Mucosa of rectum (tissue), 2 donors: ENCODE measurements around the gene CACNA1G.

ENCODE experiments used
- H3K27ac ChIP-seq, 2 donors: one replicate each; pipeline ENCODE4 v1.7.0; 2013; ENCODE audit warnings: inconsistent platforms in 2 of 2, low read depth in 2 of 2, low read length in 2 of 2
- H3K27me3 ChIP-seq, 2 donors: one replicate each; pipeline ENCODE4 v1.7.0; 2013; ENCODE audit warnings: low read length in 2 of 2; ENCODE audit not compliant: control insufficient read depth in 2 of 2, insufficient read depth in 2 of 2
- H3K36me3 ChIP-seq, 2 donors: one replicate each; pipeline ENCODE4 v1.7.0; 2013; ENCODE audit warnings: low read length in 2 of 2; ENCODE audit not compliant: control insufficient read depth in 2 of 2, insufficient read depth in 2 of 2
- H3K4me1 ChIP-seq, 2 donors: one replicate each; pipeline ENCODE4 v1.7.0; 2013; ENCODE audit warnings: low read length in 2 of 2, mild to moderate bottlenecking in 1 of 2; ENCODE audit not compliant: control insufficient read depth in 2 of 2, insufficient read depth in 2 of 2
- H3K4me3 ChIP-seq, 2 donors: one replicate each; pipeline ENCODE4 v1.7.0; 2013; ENCODE audit warnings: low read length in 2 of 2
- H3K9ac ChIP-seq, 2 donors: one replicate each; pipeline ENCODE4 v1.7.0; 2013; ENCODE audit warnings: low read length in 2 of 2, low read depth in 1 of 2, mild to moderate bottlenecking in 1 of 2
- H3K9me3 ChIP-seq, 2 donors: one replicate each; pipeline ENCODE4 v1.7.0; 2013; ENCODE audit warnings: low read length in 2 of 2; ENCODE audit not compliant: control insufficient read depth in 2 of 2
- donor health status: healthy.
- donor health status: Normal muscosa, but diverticular disease.

The CACNA1G gene

DNA sequence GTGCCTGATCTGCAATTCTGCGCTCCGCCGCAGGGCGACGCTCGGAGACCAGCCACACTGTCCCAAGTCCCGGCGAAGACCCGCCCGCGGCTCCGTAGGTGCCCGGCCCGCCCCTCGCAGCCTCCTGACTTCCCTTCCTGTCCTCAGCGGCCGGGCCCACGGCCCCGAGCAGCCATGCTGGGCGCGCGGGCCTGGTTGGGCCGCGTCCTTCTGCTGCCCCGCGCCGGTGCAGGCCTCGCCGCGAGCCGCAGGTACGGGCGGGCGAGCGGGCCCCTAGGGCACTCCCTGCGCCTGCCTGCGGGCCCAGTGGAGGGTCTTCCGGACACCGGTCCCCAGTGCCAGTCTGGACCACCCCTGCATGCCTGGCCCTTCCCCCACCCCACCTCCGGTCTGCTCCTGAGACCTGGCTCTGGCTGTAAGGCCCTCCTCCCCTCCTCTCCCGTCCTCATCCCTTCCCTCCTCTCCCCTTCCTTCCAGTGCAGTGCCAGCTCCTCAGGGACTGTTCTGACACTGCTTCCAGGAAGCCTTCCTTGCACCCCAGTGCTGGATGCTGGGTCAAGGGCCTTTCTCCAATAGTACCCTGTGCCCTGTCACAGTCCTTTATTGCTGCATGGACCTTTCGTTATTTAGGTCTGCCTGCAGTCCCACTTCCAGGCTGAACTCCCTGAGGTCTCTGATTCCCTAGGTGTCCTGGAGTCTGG, 13.3 kb upstream of the CACNA1G start, which contains the start of gene SPATA20:
Gene SPATA20, plus strand, starts transcription at position 140 of the 701 bp plus-strand sequence. Its CDS starts 35 bp downstream, at position 175.
- Histone ChIP-seq H3K9me3 (no peaks in the 10 kb centered on the region), H3K4me1 (peaks cover 32 to 48% of the 10 kb centered on the region in 2 donors), H3K4me3 (peak within 1 kb of the TSS; percentile 55 to 79), H3K36me3 (peaks cover 0 to 8% of the 10 kb centered on the region in 2 donors), H3K9ac (peak within 1 kb of the TSS; percentile 65 to 89), H3K27me3 (no peaks in the 10 kb centered on the region), H3K27ac (peak within 1 kb of the TSS; percentile 81 to 84)

- H3K9me3 ChIP-seq: no peaks in the 10 kb centered on the region
- peak overlapping the region; percentile 81 to 84 for H3K27ac ChIP-seq
- peak overlapping the region; percentile 65 to 89 for H3K9ac ChIP-seq
- H3K4me1 ChIP-seq: peaks cover 27 to 43% of the 10 kb centered on the region in 2 donors
- peak overlapping the region; percentile 55 to 79 for H3K4me3 ChIP-seq
- no peaks in the 10 kb centered on the region for H3K27me3 ChIP-seq
- peaks cover 0 to 8% of the 10 kb centered on the region in 2 donors for H3K36me3 ChIP-seq
Measured at GRCh38 chr17:50547736-50548083, 12.8 kb upstream of the CACNA1G start.

- H3K27me3 ChIP-seq: no peaks in the 10 kb centered on the region
- H3K27ac ChIP-seq: no peak overlapping the region
- H3K4me1 ChIP-seq: peaks cover 16 to 32% of the 10 kb centered on the region in 2 donors
Measured at GRCh38 chr17:50548831-50549230, 11.7 kb upstream of the CACNA1G start.

GRCh38 chr17:50549256-50549941, 11.1 kb upstream of the CACNA1G start:
- Histone ChIP-seq H3K27ac (no peak overlapping the region), H3K4me1 (peaks cover 12 to 26% of the 10 kb centered on the region in 2 donors), H3K9ac (no peak overlapping the region), H3K27me3 (no peaks in the 10 kb centered on the region), H3K9me3 (no peaks in the 10 kb centered on the region), H3K4me3 (no peak overlapping the region), H3K36me3 (peaks cover 0 to 8% of the 10 kb centered on the region in 2 donors)

More at GRCh38 chr17:50548831-50549230, 11.7 kb upstream of the CACNA1G start:
- H3K9ac ChIP-seq: no peak overlapping the region
- peaks cover 0 to 8% of the 10 kb centered on the region in 2 donors for H3K36me3 ChIP-seq
- no peaks in the 10 kb centered on the region for H3K9me3 ChIP-seq
- H3K4me3 ChIP-seq: no peak overlapping the region

DNA sequence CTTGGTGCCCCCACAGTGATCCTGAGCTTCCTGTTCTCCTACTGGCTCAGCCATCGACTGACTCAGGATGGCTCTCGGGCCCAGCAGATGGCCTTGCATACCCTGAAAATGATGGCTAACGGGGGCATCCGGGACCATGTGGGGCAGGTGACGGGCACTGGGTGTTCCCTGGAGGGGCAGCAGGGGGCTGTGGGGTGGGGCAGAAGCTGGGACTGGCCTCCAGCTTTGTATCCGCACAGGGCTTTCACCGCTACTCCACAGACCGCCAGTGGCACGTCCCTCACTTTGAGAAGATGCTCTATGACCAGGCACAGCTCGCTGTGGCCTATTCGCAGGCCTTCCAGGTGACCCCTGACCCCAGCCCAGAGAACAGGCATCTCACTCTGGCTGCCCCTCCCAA, 10.5 kb upstream of the CACNA1G start:
- Histone ChIP-seq H3K4me1 (peaks cover 12 to 22% of the 10 kb centered on the region in 2 donors), H3K4me3 (no peak overlapping the region), H3K27me3 (no peaks in the 10 kb centered on the region), H3K36me3 (peaks cover 0 to 12% of the 10 kb centered on the region in 2 donors), H3K9me3 (no peaks in the 10 kb centered on the region), H3K27ac (no peak overlapping the region), H3K9ac (no peak overlapping the region)

DNA sequence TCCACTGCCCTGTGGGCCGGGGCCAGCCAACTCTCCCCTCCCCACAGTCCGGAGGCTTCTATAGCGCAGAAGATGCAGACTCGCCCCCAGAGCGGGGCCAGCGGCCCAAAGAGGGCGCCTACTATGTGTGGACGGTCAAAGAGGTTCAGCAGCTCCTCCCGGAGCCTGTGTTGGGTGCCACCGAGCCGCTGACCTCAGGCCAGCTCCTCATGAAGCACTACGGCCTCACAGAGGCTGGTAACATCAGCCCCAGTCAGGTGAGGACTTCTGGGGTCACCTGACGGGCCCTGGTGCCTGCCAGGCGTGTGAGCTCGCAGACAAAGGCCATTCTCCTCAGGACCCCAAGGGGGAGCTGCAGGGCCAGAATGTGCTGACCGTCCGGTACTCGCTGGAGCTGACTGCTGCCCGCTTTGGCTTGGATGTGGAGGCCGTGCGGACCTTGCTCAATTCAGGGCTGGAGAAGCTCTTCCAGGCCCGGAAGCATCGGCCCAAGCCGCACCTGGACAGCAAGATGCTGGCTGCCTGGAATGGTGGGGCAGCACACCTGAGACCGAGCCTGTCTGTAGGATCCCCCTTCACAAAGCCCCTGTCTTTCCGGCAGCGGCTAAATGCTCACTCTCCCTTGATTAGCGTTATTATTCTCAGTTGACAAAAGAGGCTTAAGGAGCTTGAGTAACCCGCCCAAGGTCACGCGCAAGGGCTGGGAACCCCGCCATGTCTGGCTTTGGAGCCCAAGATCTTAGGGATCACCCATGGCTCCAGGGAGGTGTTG, 9.7 kb upstream of the CACNA1G start:
- Histone ChIP-seq H3K9ac (no peak overlapping the region), H3K4me1 (peaks cover 10 to 15% of the 10 kb centered on the region in 2 donors), H3K27ac (no peak overlapping the region), H3K27me3 (no peaks in the 10 kb centered on the region), H3K4me3 (no peak overlapping the region), H3K9me3 (no peaks in the 10 kb centered on the region), H3K36me3 (peaks cover 4 to 19% of the 10 kb centered on the region in 2 donors)

DNA sequence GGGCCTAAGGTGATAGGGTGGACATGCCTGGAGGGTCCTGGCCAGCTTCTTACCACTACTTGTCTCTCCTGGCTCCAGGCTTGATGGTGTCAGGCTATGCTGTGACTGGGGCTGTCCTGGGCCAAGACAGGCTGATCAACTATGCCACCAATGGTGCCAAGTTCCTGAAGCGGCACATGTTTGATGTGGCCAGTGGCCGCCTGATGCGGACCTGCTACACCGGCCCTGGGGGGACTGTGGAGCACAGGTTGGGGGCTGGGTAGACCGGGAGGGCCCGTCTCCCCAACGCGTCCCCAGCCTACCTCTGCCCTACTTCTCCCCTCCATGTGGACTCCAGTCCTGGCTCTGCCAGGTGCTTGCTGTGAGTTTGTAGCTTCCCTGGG, 9.1 kb upstream of the CACNA1G start:
- H3K9ac ChIP-seq: no peak overlapping the region
- H3K4me1 ChIP-seq: peaks cover 10 to 12% of the 10 kb centered on the region in 2 donors
- H3K36me3 ChIP-seq: peaks cover 4 to 20% of the 10 kb centered on the region in 2 donors
- H3K27me3 ChIP-seq: no peaks in the 10 kb centered on the region
- H3K4me3 ChIP-seq: no peak overlapping the region
- H3K9me3 ChIP-seq: no peaks in the 10 kb centered on the region
- H3K27ac ChIP-seq: no peak overlapping the region

DNA sequence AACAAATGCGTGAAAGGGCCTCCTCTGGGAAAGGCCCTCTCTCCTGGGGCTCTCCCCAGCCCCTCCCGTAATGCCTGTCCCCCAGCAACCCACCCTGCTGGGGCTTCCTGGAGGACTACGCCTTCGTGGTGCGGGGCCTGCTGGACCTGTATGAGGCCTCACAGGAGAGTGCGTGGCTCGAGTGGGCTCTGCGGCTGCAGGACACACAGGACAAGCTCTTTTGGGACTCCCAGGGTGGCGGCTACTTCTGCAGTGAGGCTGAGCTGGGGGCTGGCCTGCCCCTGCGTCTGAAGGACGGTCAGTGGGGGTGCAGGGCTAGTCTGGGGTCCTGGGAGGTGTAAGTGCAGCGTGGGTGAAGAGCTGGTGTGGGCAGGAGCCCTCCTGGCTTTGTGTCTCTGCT, 8.6 kb upstream of the CACNA1G start:
- Histone ChIP-seq H3K27me3 (peaks cover 0 to 1% of the 10 kb centered on the region in 2 donors), H3K36me3 (peaks cover 4 to 20% of the 10 kb centered on the region in 2 donors), H3K9ac (no peak overlapping the region), H3K4me3 (no peak overlapping the region), H3K27ac (no peak overlapping the region), H3K9me3 (no peaks in the 10 kb centered on the region), H3K4me1 (peaks cover 5 to 8% of the 10 kb centered on the region in 2 donors)

DNA sequence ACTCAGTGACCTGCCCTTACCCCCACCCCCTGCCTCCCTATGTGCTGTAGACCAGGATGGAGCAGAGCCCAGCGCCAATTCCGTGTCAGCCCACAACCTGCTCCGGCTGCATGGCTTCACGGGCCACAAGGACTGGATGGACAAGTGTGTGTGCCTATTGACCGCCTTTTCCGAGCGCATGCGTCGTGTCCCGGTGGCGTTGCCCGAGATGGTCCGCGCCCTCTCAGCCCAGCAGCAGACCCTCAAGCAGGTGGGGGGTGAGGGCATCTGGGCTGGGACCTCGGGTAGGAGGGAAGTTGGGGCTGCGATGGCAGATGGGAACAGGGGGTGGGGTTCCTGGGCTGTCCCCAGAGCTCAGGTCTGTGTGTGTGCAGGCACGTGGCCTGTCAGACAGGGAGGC, 6.3 kb upstream of the CACNA1G start:
- H3K4me1 ChIP-seq: peaks cover 3 to 4% of the 10 kb centered on the region in 2 donors
- H3K27ac ChIP-seq: no peak overlapping the region
- H3K9ac ChIP-seq: no peak overlapping the region
- H3K27me3 ChIP-seq: peaks cover 9 to 13% of the 10 kb centered on the region in 2 donors
- H3K36me3 ChIP-seq: peaks cover 4 to 20% of the 10 kb centered on the region in 2 donors
- H3K9me3 ChIP-seq: no peaks in the 10 kb centered on the region
- no peak overlapping the region for H3K4me3 ChIP-seq

DNA sequence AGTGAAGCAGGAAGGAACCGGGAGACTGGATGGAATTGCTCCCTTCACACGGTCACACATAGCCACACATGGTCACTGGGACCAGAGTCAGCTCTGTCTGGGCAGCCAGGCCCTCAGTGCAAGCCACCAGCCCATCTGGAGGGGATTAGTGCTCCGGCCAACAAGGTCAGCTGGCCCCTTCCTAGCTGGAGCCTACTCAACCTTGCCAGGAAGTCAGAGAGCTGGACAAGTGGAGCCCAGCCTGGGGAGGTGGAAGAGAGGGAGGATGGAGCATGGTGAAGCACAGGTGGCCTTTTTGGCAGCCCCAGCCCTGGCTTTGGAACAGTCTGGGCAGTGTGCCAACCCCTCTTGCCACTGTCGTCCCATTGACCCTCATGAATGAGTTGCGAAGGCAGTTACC, 3.7 kb upstream of the CACNA1G start:
- Histone ChIP-seq H3K4me3 (no peak overlapping the region), H3K27ac (no peak overlapping the region), H3K9me3 (no peaks in the 10 kb centered on the region), H3K36me3 (peaks cover 4 to 14% of the 10 kb centered on the region in 2 donors), H3K4me1 (peaks cover 16 to 19% of the 10 kb centered on the region in 2 donors), H3K27me3 (peaks cover 19 to 24% of the 10 kb centered on the region in 2 donors), H3K9ac (no peak overlapping the region)
